AG04450 (cell line): ENCODE data around the gene FBXO44. TPM values are rescaled to one million over a fixed set of nuclear protein-coding genes. Genes with fewer than 3 reads are reported as not detected.

Source experiments
- CTCF ChIA-PET: fragments of 300-600, 350-600 bp; formaldehyde crosslinking; extraction: SDS; loops from one replicate; lab custom pipeline; 2022; ENCODE audit warnings: antibody characterized with exemption, inconsistent platforms; lab: Charles Lee
- POLR2A ChIA-PET: fragments of 350-600 bp; formaldehyde crosslinking; extraction: SDS; loops from one replicate; lab custom pipeline; 2021; ENCODE audit warnings: antibody characterized with exemption, inconsistent platforms; lab: Yijun Ruan, JAX
- DNase-seq: peaks from one replicate; pipeline ENCODE4 v3.0.0-alpha.2; 2011; ENCODE audit warnings: low read depth, low spot score
- H3K27ac ChIP-seq: one replicate; pipeline ENCODE4 v1.5.1; 2012; ENCODE audit warnings: low read depth, low read length, control low read depth
- H3K27me3 ChIP-seq: one replicate; pipeline ENCODE4 v1.6.0; 2012; ENCODE audit warnings: low read length; ENCODE audit not compliant: control insufficient read depth, insufficient read depth
- H3K4me3 ChIP-seq: 2 replicates; pipeline ENCODE4 v1.5.1; 2011; ENCODE audit warnings: mild to moderate bottlenecking, low read depth, low read length, control low read depth
- H3K9me3 ChIP-seq: 2 replicates; pipeline ENCODE4 v1.5.1; 2012; ENCODE audit warnings: low read length; ENCODE audit not compliant: control insufficient read depth, insufficient read depth
- polyA plus RNA-seq: library from polyadenylated mRNA; depleted of rRNA; stranded (reverse); fragments of >200 nt; gene quantifications from 2 replicates; pipeline ENCODE4 v1.2.3, GENCODE V29; 2011
- TF ChIP-seq, protein P1 (sequence below): IDR thresholded peaks from 2 replicates; pipeline ENCODE4 v1.5.1; 2011; ENCODE audit warnings: low read depth, low read length, control low read depth, inconsistent platforms

FBXO44 gene
- polyA plus RNA-seq, 1 experiment: 12.3 TPM

GRCh38 chr1:11670747-11671146 is 16.1 kb downstream of the FBXO44 start:
- no peaks in the 10 kb centered on the region for H3K27me3 ChIP-seq
- H3K4me3 ChIP-seq: no peak overlapping the region
- DNase-seq: no peak
- TF ChIP-seq, protein P1, sequence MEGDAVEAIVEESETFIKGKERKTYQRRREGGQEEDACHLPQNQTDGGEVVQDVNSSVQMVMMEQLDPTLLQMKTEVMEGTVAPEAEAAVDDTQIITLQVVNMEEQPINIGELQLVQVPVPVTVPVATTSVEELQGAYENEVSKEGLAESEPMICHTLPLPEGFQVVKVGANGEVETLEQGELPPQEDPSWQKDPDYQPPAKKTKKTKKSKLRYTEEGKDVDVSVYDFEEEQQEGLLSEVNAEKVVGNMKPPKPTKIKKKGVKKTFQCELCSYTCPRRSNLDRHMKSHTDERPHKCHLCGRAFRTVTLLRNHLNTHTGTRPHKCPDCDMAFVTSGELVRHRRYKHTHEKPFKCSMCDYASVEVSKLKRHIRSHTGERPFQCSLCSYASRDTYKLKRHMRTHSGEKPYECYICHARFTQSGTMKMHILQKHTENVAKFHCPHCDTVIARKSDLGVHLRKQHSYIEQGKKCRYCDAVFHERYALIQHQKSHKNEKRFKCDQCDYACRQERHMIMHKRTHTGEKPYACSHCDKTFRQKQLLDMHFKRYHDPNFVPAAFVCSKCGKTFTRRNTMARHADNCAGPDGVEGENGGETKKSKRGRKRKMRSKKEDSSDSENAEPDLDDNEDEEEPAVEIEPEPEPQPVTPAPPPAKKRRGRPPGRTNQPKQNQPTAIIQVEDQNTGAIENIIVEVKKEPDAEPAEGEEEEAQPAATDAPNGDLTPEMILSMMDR: no peak
- H3K27ac ChIP-seq: no peak overlapping the region
- no peaks in the 10 kb centered on the region for H3K9me3 ChIP-seq
- POLR2A ChIA-PET: no interaction called here
- CTCF ChIA-PET: no interaction called here

GRCh38 chr1:11671205-11671543 is 16.5 kb downstream of the FBXO44 start:
- H3K27me3 ChIP-seq: no peaks in the 10 kb centered on the region
- no peak overlapping the region for H3K27ac ChIP-seq
- no peak for DNase-seq
- ChIA-PET CTCF (no interaction called here), POLR2A (no interaction called here)
- TF ChIP-seq, protein P1: no peak
- H3K4me3 ChIP-seq: no peak overlapping the region
- H3K9me3 ChIP-seq: no peaks in the 10 kb centered on the region

GRCh38 chr1:11671544-11672286 is 17.0 kb downstream of the FBXO44 start:
- ChIA-PET POLR2A (interaction anchor here (1.5 kb wide), 1 partner anchor 8 kb away, joined by 4 read pairs; the partner anchor contains the start of gene FBXO6), CTCF (interaction anchor here (0.6 kb wide), 1 partner anchor 39 kb away, joined by 3 read pairs; no protein-coding TSS in a partner anchor)
- Histone ChIP-seq H3K4me3 (no peak overlapping the region), H3K27ac (no peak overlapping the region), H3K9me3 (no peaks in the 10 kb centered on the region), H3K27me3 (no peaks in the 10 kb centered on the region)
- TF ChIP-seq, protein P1: no peak
- DNase-seq: no peak

DNA sequence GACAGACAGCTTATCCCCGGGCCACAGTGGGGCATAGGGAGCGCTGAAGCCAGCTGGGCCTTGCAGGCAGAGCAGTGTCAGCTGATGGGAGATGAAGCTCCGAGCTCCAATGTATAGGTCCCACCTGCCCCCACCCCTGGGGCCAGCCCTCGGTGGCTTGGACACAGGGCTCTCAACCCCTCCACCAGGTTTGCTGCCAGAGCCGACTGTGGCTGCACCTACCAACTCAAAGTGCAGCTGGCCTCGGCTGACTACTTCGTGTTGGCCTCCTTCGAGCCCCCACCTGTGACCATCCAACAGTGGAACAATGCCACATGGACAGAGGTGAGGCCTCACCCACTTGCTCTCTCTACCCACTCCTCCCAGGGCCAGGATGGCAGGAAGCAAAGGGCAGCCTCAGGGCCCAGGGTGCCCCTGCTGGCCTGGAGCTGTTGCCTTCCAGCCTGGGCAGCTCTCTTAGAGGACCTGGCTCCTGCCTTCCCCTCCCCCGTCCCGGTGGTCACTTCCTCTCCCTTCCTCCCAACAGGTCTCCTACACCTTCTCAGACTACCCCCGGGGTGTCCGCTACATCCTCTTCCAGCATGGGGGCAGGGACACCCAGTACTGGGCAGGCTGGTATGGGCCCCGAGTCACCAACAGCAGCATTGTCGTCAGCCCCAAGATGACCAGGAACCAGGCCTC is 18.6 kb downstream of the FBXO44 start:
- H3K27ac ChIP-seq: no peak overlapping the region
- DNase-seq: no peak
- CTCF ChIA-PET: interaction anchor here (1.0 to 4.2 kb wide), 2 partner anchors 9 to 28 kb away, joined by 3 to 28 read pairs; partner anchors contain the start of gene FBXO6
- TF ChIP-seq, protein P1: no peak
- no peaks in the 10 kb centered on the region for H3K27me3 ChIP-seq
- no peaks in the 10 kb centered on the region for H3K9me3 ChIP-seq
- POLR2A ChIA-PET: interaction anchor here (1.5 kb wide), 1 partner anchor 9 kb away, joined by 4 read pairs; the partner anchor contains the start of gene FBXO6
- H3K4me3 ChIP-seq: no peak overlapping the region

- Histone ChIP-seq H3K27me3 (no peaks in the 10 kb centered on the region), H3K27ac (no peak overlapping the region), H3K9me3 (no peaks in the 10 kb centered on the region), H3K4me3 (no peak overlapping the region)
- TF ChIP-seq, protein P1: no peak
- CTCF ChIA-PET: interaction anchor here (4.2 kb wide), 1 partner anchor 10 kb away, joined by 28 read pairs; the partner anchor contains the start of gene FBXO6
- no peak for DNase-seq
- POLR2A ChIA-PET: no interaction called here
Observed at GRCh38 chr1:11674488-11674887, 19.8 kb downstream of the FBXO44 start.
